ENCODE measurements around the gene UBE2R2.
"Not testable (repeated sequence)": the region's sequence is repeated elsewhere in the genome, so short reads cannot be mapped to it uniquely, and the experiment has no call there.

The UBE2R2 gene

DNA sequence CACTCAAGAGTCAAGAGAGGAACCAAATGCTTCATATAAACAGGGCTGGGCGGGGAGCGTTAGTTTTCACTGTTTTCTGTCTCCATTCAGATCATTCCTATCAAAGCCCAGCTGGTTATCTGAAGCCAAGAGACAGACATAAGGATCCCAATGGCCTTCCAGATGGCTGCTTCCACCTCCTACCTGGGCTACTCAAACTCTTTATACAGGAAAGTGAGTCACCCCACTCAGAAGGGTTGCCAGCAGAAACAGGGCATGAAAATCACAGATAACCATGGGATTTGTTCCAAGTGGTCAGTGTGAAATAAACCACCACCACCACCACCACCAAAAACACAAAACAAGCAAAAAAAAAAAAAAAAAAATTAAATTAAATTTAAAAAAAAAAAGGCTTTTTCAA is 16.1 kb upstream of the UBE2R2 start:
- H2AFZ ChIP-seq (ENCODE audit: low read depth, low read length), result no peak overlapping the region
- no peaks in the 10 kb centered on the region for H3K9me3 ChIP-seq (ENCODE audit: insufficient read depth, low read length, severe bottlenecking)
- H3K79me2 ChIP-seq (ENCODE audit: insufficient read depth, low read length), result no peaks in the 10 kb centered on the region
- DNase-seq, result no peak
- TF ChIP-seq CTCF (IDR thresholded peaks at IDR 0.05; ENCODE audit: borderline replicate concordance, extremely low read depth, low read length, poor library complexity, severe bottlenecking) (no peak), EZH2 (IDR thresholded peaks at IDR 0.05; ENCODE audit: borderline replicate concordance, low read depth, low read length, severe bottlenecking) (no peak)
- H3K9ac ChIP-seq (ENCODE audit: low read depth, low read length), result no peak overlapping the region
- no peak for ATAC-seq (ENCODE audit: insufficient read depth, low read depth)
- H3K4me1 ChIP-seq (ENCODE audit: insufficient read depth, low read length), result no peaks in the 10 kb centered on the region
- no peaks in the 10 kb centered on the region for H3K36me3 ChIP-seq (ENCODE audit: insufficient read depth, low read length)
- H3K4me3 ChIP-seq (ENCODE audit: low read depth in 1 of 2, low read length in 2 of 2), result no peak overlapping the region
- H4K20me1 ChIP-seq (ENCODE audit: insufficient read depth, low read length), result no peaks in the 10 kb centered on the region
- H3K4me2 ChIP-seq (ENCODE audit: insufficient read depth, low read length), result no peak overlapping the region
- peaks cover 10% of the 10 kb centered on the region for H3K27me3 ChIP-seq (ENCODE audit: insufficient read depth, low read length, poor library complexity)
- no peak overlapping the region for H3K27ac ChIP-seq (ENCODE audit: low read length)

DNA sequence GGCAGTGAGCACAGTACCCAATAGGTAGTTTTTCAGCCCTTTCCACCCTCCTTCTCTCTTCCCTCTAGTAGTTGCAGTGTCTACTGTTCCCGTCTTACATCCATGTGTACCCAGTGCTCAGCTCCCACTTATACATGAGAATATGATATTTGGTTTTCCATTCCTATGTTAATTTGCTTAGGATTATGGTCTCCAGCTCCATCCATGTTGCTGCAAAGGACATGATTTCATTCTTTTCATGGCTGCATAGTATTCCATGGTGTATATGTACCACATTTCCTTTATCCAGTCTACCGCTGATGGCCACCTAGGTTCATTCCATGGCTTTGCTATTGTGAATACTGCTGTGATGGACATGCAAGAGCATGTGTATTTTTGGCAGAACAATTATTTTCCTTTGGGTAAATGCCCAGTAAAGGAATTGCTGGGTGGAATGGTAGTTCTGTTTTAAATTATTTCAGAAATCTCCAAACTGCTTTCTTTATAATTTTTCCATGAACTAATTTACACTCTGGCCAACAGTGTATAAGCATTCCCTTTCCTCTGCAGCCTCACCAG is 14.9 kb upstream of the UBE2R2 start:
- ATAC-seq (ENCODE audit: insufficient read depth, low read depth); H3K27ac ChIP-seq (ENCODE audit: low read length); DNase-seq; H3K4me1 ChIP-seq (ENCODE audit: insufficient read depth, low read length); H3K9ac ChIP-seq (ENCODE audit: low read depth, low read length); H3K27me3 ChIP-seq (ENCODE audit: insufficient read depth, low read length, poor library complexity); H3K4me2 ChIP-seq (ENCODE audit: insufficient read depth, low read length); H3K9me3 ChIP-seq (ENCODE audit: insufficient read depth, low read length, severe bottlenecking); H2AFZ ChIP-seq (ENCODE audit: low read depth, low read length); H3K36me3 ChIP-seq (ENCODE audit: insufficient read depth, low read length); H3K79me2 ChIP-seq (ENCODE audit: insufficient read depth, low read length); H4K20me1 ChIP-seq (ENCODE audit: insufficient read depth, low read length); H3K4me3 ChIP-seq (ENCODE audit: low read depth in 1 of 2, low read length in 2 of 2): not testable (repeated sequence)

DNA sequence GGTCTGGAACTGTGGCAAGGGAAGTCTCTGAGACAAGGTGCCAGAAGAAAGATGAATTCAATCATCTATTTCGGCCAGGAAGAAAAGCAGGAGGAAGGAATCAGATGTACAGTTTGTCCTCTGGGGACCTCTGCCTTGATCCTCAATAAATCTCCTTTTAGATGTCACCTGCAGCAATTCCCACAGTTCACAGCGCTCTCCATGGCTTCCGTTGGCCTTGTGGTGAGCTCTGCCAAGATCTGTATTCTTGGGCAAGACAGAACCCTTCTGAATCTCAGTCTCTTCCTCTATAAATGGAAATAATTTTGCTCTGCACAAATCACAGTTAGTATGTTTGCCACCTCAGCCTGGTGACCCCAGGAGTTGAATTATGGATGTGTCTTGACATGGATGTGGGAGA is 12.8 kb upstream of the UBE2R2 start:
- not testable (repeated sequence) for H3K9me3 ChIP-seq (ENCODE audit: insufficient read depth, low read length, severe bottlenecking); H3K4me3 ChIP-seq (ENCODE audit: low read depth in 1 of 2, low read length in 2 of 2); H3K27me3 ChIP-seq (ENCODE audit: insufficient read depth, low read length, poor library complexity); H3K36me3 ChIP-seq (ENCODE audit: insufficient read depth, low read length); H3K4me1 ChIP-seq (ENCODE audit: insufficient read depth, low read length); ATAC-seq (ENCODE audit: insufficient read depth, low read depth); H4K20me1 ChIP-seq (ENCODE audit: insufficient read depth, low read length); H3K79me2 ChIP-seq (ENCODE audit: insufficient read depth, low read length); H2AFZ ChIP-seq (ENCODE audit: low read depth, low read length); H3K9ac ChIP-seq (ENCODE audit: low read depth, low read length); H3K27ac ChIP-seq (ENCODE audit: low read length); DNase-seq; H3K4me2 ChIP-seq (ENCODE audit: insufficient read depth, low read length)

- not testable (repeated sequence) for H4K20me1 ChIP-seq (ENCODE audit: insufficient read depth, low read length); H3K9me3 ChIP-seq (ENCODE audit: insufficient read depth, low read length, severe bottlenecking); H2AFZ ChIP-seq (ENCODE audit: low read depth, low read length); H3K27ac ChIP-seq (ENCODE audit: low read length); DNase-seq; H3K27me3 ChIP-seq (ENCODE audit: insufficient read depth, low read length, poor library complexity); H3K9ac ChIP-seq (ENCODE audit: low read depth, low read length); H3K4me1 ChIP-seq (ENCODE audit: insufficient read depth, low read length); H3K79me2 ChIP-seq (ENCODE audit: insufficient read depth, low read length); H3K4me2 ChIP-seq (ENCODE audit: insufficient read depth, low read length); H3K4me3 ChIP-seq (ENCODE audit: low read depth in 1 of 2, low read length in 2 of 2); ATAC-seq (ENCODE audit: insufficient read depth, low read depth); H3K36me3 ChIP-seq (ENCODE audit: insufficient read depth, low read length)
Measured at GRCh38 chr9:33807156-33807555, 9.8 kb upstream of the UBE2R2 start.

DNA sequence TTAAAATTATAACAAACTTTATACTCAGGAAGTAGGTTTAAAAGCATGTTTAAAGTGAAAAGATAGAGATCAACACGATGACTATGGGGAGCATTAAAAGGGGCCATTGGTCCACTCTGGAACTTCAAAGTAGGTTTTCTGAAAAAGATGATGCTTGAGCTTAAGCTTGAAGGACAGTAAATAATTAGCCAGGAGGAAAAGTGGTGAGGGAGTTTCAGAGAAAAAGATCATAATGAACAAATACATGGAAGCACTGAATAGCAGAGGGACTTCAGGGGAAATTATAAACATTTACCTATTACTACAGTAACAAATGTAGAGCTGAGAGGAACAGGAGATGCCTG is 8.0 kb upstream of the UBE2R2 start:
- ATAC-seq (ENCODE audit: insufficient read depth, low read depth); H3K36me3 ChIP-seq (ENCODE audit: insufficient read depth, low read length); DNase-seq; H3K4me3 ChIP-seq (ENCODE audit: low read depth in 1 of 2, low read length in 2 of 2); H3K79me2 ChIP-seq (ENCODE audit: insufficient read depth, low read length); H4K20me1 ChIP-seq (ENCODE audit: insufficient read depth, low read length); H3K4me2 ChIP-seq (ENCODE audit: insufficient read depth, low read length); H3K27me3 ChIP-seq (ENCODE audit: insufficient read depth, low read length, poor library complexity); H3K9me3 ChIP-seq (ENCODE audit: insufficient read depth, low read length, severe bottlenecking); H3K27ac ChIP-seq (ENCODE audit: low read length); H2AFZ ChIP-seq (ENCODE audit: low read depth, low read length); H3K9ac ChIP-seq (ENCODE audit: low read depth, low read length); H3K4me1 ChIP-seq (ENCODE audit: insufficient read depth, low read length): not testable (repeated sequence)
